Measurements from ENCODE around the gene ZNF276.
"Not testable (repeated sequence)": the region's sequence is repeated elsewhere in the genome, so short reads cannot be mapped to it uniquely, and the experiment has no call there.

Gene ZNF276

GRCh38 chr16:89687092-89687940, 34.0 kb upstream of the ZNF276 start:
- TF ChIP-seq CTCF (conservative IDR thresholded peaks at IDR 0.05; ENCODE audit: low read depth, low read length) = peak; percentile 21
- H3K4me3 ChIP-seq (ENCODE audit: low read depth, low read length) = peak overlapping the region; percentile 95

GRCh38 chr16:89688395-89688794, 32.9 kb upstream of the ZNF276 start:
- DNase-seq (ENCODE audit: low read depth) = no peak
- H3K4me3 ChIP-seq (ENCODE audit: low read depth, low read length) = no peak overlapping the region
- TF ChIP-seq CTCF (conservative IDR thresholded peaks at IDR 0.05; ENCODE audit: low read depth, low read length) = no peak

More at GRCh38 chr16:89687092-89687940, 34.0 kb upstream of the ZNF276 start:
- peak; percentile 63 for DNase-seq (ENCODE audit: low read depth)

GRCh38 chr16:89689142-89689541, 32.2 kb upstream of the ZNF276 start:
- TF ChIP-seq CTCF (conservative IDR thresholded peaks at IDR 0.05; ENCODE audit: low read depth, low read length) = no peak

GRCh38 chr16:89689621-89690020, 31.7 kb upstream of the ZNF276 start:
- H3K4me3 ChIP-seq (ENCODE audit: low read depth, low read length); DNase-seq (ENCODE audit: low read depth): not testable (repeated sequence)

More at GRCh38 chr16:89689142-89689541, 32.2 kb upstream of the ZNF276 start:
- H3K4me3 ChIP-seq (ENCODE audit: low read depth, low read length) = no peak overlapping the region
- DNase-seq (ENCODE audit: low read depth) = no peak

- no peak for TF ChIP-seq CTCF (conservative IDR thresholded peaks at IDR 0.05; ENCODE audit: low read depth, low read length)
Measured at GRCh38 chr16:89690392-89690901, 30.9 kb upstream of the ZNF276 start.

GRCh38 chr16:89691231-89691985, 29.9 kb upstream of the ZNF276 start:
- no peak for TF ChIP-seq CTCF (conservative IDR thresholded peaks at IDR 0.05; ENCODE audit: low read depth, low read length)
- DNase-seq (ENCODE audit: low read depth) = no peak
- H3K4me3 ChIP-seq (ENCODE audit: low read depth, low read length) = no peak overlapping the region

More at GRCh38 chr16:89690392-89690901, 30.9 kb upstream of the ZNF276 start:
- DNase-seq (ENCODE audit: low read depth) = no peak
- no peak overlapping the region for H3K4me3 ChIP-seq (ENCODE audit: low read depth, low read length)

GRCh38 chr16:89691986-89692569, 29.3 kb upstream of the ZNF276 start:
- TF ChIP-seq CTCF (conservative IDR thresholded peaks at IDR 0.05; ENCODE audit: low read depth, low read length) = no peak
- DNase-seq (ENCODE audit: low read depth) = no peak
- H3K4me3 ChIP-seq (ENCODE audit: low read depth, low read length) = no peak overlapping the region

Data from choroid plexus epithelial cell (primary cell).